ENCODE results near the gene BABAM1.
"Not testable (repeated sequence)": the region's sequence is repeated elsewhere in the genome, so short reads cannot be mapped to it uniquely, and the experiment has no call there.

The BABAM1 gene

DNA sequence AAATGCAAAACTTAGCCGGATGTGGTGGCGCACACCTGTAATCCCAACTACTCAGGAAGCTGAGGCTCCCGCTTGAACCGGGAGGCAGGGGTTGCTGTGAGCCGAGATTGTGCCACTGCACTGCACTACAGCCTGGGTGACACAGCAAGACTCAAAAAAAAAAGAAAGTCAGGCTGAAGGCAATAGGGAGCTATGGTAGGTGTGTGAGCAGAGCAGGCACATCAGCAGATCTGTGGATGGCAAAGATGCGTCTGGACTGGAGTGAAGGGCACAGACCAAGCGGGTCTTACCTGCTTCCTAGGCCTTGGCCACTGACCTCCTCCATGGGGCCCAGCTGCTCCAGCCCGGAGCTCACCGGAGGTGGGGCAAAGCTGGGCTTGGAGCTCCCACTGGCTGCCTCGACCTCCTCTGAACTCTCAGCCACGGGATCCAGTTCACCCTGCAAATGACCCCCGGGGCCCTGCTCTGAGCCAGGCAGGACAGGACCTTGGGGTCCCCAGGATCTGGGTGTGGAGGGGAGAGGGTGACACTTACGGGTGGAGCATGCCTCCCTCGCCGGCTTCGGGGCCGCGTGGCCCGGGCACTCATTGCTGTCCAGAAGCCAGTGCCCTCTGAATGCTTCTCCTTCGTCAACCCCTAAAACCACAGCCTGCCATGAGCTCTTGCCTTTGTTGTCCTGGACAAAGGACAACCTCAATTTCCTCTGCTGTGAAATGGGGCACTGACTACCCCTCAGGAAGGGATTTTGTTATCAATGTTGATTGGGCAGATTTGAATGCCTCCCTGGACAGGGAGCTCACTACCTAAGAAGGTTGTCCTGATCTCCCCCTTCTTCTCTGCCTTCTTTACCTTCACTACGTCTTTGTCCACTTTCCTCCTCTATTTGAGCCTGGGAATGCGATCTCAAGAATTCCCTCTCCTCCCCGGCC lies 3.3 kb upstream of the BABAM1 start:
- Histone ChIP-seq H3K27ac (peak overlapping the region in 8 of 21 experiments; percentile 4 to 66 (median 20)), H3K4me3 (peak overlapping the region in 1 of 7 experiments; percentile 15)

DNA sequence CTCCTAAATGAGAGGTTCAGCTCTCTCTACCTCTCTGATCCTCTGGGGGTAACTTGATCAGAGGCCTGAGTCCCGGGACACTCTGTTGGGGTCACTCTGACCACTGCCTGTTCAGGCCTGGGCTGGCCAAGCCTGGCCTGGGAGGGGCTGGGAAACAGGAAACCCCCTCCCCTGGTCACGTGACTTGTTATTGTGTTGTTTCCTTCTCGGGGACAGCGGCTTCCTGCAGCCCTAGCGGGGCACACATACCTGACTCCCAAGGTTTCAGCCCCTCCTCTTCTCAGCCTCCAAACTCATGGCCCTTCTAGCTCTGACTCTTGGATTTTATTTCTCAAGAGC lies 2.6 kb upstream of the BABAM1 start, which contains the start of gene USHBP1:
TSS of gene USHBP1 (minus strand) at position 105 of the 339 bp plus-strand sequence. CDS start 446 bp downstream, outside the sequence.
- H3K27ac ChIP-seq, result peak within 1 kb of the TSS in 8 of 21 experiments; percentile 4 to 66 (median 30)
- peak within 1 kb of the TSS in 1 of 7 experiments; percentile 15 for H3K4me3 ChIP-seq

GRCh38 chr19:17266026-17266425 lies 1.2 kb upstream of the BABAM1 start:
- H3K27ac ChIP-seq, result peak overlapping the region in 2 of 21 experiments; percentile 25 to 29
- H3K4me3 ChIP-seq, result no peak overlapping the region

DNA sequence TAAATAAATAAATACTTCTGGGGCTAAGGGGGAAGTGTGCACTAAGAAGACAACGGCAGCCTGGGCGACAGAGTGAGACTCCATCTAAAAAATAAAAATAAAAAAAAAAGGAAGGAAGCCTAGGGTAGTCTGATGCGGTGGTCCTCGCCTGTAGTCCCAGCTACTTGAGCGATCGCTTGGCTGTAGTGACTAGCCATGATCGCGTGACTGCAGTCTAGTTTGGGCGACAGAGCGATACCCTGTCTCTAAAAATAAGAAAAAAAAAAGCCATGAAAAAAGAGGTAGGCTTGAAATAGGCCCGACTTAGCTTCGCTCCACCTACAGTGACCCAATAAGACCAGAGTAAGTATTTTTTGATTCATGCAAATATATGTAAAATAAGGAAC lies 661 bp upstream of the BABAM1 start:
- peak overlapping the region in 5 of 21 experiments; percentile 25 to 82 (median 29) for H3K27ac ChIP-seq

DNA sequence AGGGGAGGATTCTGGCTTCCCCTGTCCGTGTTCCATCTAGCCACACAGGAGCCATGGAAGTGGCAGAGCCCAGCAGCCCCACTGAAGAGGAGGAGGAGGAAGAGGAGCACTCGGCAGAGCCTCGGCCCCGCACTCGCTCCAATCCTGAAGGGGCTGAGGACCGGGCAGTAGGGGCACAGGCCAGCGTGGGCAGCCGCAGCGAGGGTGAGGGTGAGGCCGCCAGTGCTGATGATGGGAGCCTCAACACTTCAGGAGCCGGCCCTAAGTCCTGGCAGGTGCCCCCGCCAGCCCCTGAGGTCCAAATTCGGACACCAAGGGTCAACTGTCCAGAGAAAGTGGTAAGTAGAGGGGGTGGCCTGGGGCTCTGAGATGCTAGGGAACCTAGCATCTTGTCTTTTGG lies 1.5 kb downstream of the BABAM1 start:
- no peak overlapping the region for H3K4me3 ChIP-seq
- no peak overlapping the region for H3K27ac ChIP-seq

More for the DNA sequence above, 661 bp upstream of the BABAM1 start:
- H3K4me3 ChIP-seq, result no peak overlapping the region

GRCh38 chr19:17274892-17275291 lies 7.6 kb downstream of the BABAM1 start:
- H3K4me3 ChIP-seq, H3K27ac ChIP-seq: not testable (repeated sequence)

DNA sequence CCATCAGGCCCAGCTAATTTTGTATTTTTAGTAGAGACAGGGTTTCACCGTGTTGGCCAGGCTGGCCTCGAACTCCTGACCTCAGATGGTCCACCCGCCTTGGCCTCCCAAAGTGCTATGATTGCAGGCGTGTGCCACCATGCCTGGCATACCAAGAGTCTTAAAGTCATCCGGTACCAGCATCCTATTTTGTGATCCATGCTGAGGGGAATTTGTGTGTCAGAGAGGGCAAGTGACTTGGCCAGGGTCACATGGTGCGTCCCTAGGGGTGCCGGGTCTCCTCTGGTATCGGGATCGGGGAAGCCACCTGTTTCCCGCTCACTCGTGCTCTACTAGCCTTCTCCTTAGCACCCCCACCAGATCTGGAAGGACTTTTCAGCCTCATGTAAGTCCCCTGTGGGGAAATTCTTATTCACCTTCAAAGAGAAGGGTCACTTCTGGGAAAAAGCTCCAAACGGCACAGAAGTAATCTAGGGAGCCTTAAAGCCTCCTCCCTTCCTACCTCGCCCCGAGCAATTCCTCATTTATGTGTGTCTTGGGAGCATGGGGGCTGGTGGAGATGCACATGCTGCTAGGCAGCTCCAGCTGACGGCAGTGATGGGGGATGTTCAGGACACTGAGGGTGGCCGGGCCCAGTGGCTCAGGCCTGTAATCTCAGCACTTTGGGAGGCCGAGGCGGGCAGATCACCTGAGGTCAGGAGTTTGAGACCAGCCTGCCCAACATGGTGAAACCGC lies 8.4 kb downstream of the BABAM1 start:
- no peak overlapping the region for H3K4me3 ChIP-seq
- no peak overlapping the region for H3K27ac ChIP-seq

GRCh38 chr19:17279436-17279835 lies 12.2 kb downstream of the BABAM1 start:
- H3K27ac ChIP-seq, result no peak overlapping the region
- H3K4me3 ChIP-seq, result no peak overlapping the region

DNA sequence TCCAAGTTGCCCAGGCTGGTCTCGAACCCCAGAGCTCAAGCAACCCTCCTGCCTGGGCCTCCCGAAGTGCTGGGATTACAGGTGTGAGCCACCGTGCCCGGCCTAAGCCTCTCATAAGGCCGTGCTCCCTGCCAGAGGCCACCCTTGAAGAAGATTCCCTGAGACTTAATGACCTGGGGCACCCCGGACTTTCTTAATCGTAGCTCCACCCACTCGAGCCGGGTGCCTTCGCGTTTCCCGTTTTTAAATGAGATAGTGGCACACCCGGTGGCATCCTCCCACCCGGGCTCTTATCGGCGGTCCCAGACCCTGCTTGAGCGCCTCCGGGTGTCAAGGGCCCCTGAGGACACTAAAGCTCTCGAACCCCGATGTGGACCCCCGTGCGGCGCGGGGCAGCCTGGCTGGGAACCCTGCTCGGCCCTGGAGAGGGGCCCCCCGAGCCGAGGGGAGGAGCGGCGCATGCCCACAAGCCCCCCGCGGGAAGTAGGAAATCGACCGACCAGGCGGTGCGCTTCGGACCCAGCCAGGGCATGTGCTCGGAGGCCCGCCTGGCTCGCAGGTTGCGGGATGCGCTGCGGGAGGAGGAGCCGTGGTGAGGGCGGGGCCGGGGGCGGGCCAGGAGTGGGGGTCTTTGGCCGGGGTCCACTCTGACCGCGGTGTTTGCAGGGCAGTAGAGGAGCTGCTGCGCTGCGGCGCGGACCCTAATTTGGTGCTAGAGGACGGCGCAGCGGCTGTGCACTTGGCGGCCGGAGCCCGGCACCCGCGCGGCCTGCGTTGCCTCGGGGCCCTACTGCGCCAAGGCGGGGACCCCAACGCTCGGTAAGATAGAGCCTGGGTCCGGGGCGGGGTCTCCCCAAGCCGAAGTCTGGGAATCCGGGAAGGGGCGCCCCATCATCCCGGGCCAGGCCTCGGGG lies 14.4 kb downstream of the BABAM1 start, which contains the start of gene ANKLE1:
TSS of gene ANKLE1 (plus strand) at position 511 of the 914 bp plus-strand sequence. CDS start at position 531, 20 bp downstream.
- peak within 1 kb of the TSS in 1 of 21 experiments; percentile 23 for H3K27ac ChIP-seq
- H3K4me3 ChIP-seq, result peak within 1 kb of the TSS; percentile 6 to 38 (median 28)

- Histone ChIP-seq H3K27ac (peak overlapping the region in 1 of 21 experiments; percentile 23), H3K4me3 (peak overlapping the region in 6 of 7 experiments; percentile 6 to 38 (median 30))
Measured at GRCh38 chr19:17282488-17283125, 15.4 kb downstream of the BABAM1 start.

- Histone ChIP-seq H3K4me3 (no peak overlapping the region), H3K27ac (no peak overlapping the region)
Measured at GRCh38 chr19:17283504-17283996, 16.3 kb downstream of the BABAM1 start.

DNA sequence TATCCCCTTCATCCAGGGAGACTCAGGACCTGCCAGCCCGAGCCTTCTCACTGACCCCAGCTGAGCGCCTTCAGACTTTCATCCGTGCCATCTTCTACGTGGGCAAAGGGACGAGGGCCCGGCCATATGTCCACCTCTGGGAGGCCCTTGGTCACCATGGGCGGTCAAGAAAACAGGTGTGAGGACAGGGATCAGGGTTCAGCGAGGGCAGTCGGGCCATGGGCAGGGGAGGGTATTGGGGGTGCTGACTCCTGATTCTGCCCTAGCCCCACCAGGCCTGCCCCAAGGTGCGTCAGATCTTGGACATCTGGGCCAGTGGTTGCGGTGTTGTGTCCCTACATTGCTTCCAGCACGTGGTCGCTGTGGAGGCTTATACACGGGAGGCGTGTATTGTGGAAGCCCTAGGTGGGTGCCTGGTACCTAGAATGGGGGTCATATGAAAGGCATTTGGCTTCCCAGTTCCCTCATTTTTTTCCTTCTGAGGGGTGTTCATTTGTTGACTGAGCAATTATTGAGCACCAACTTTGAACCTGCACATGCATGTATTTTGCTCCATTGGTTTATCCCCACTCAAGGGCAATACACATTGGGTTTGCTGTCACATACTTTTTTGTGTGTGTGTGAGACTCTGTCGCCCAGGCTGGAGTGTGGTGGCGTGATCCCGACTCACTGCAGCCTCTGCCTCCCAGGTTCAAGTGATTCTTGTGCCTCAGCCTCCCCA lies 18.3 kb downstream of the BABAM1 start:
- no peak overlapping the region for H3K4me3 ChIP-seq

DNA sequence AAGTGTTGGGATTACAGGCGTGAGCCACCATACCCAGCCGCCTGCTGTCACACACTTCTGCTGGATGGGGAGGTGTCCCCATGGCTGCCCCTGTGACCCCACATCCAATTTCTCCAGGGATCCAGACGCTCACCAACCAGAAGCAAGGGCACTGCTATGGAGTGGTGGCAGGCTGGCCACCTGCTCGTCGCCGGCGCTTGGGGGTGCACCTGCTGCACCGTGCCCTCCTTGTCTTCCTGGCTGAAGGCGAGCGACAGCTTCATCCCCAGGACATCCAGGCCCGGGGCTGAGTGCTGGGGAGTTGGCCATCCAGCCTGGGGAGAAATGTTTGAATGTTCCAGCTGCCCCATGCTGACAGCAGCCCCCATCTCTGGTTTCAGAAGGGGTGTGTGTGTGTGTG lies 19.0 kb downstream of the BABAM1 start:
- no peak overlapping the region for H3K27ac ChIP-seq
- no peak overlapping the region for H3K4me3 ChIP-seq

More for the DNA sequence above, 18.3 kb downstream of the BABAM1 start:
- H3K27ac ChIP-seq, result no peak overlapping the region

DNA sequence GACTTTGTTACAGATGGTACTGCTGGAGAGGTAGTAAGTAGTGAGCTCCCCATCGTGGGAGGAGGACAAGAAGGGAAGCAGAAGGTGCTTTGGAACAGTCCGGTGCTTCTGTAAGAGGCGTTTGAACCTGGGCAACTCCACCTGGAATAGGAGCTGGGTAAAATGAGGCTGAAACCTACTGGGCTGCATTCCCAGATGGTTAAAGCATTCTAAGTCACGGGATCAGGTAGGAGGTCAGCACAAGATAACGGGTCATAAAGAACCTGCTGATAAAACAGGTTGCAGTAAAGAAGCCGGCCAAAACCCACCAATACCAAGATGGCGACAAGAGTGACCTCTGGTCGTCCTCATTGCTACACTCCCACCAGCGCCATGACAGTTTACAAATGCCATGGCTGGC lies 19.5 kb downstream of the BABAM1 start:
- Histone ChIP-seq H3K27ac (no peak overlapping the region), H3K4me3 (no peak overlapping the region)

- H3K4me3 ChIP-seq, result no peak overlapping the region
- H3K27ac ChIP-seq, result no peak overlapping the region
Measured at GRCh38 chr19:17289489-17289888, 22.2 kb downstream of the BABAM1 start.

GRCh38 chr19:17292301-17293074 lies 25.2 kb downstream of the BABAM1 start:
- H3K4me3 ChIP-seq, result peak overlapping the region; percentile 38 to 55 (median 47)
- H3K27ac ChIP-seq, result peak overlapping the region in 16 of 21 experiments; percentile 1 to 80 (median 54)

GRCh38 chr19:17293605-17294004 lies 26.4 kb downstream of the BABAM1 start:
- Histone ChIP-seq H3K27ac (no peak overlapping the region), H3K4me3 (no peak overlapping the region)
